ENCODE results near the gene INCENP. TPM values are rescaled to one million over a fixed set of nuclear protein-coding genes. Genes with fewer than 3 reads are reported as not detected.

The INCENP gene
- total RNA-seq, 1 donor from 2014 or later, result 9.8 TPM

DNA sequence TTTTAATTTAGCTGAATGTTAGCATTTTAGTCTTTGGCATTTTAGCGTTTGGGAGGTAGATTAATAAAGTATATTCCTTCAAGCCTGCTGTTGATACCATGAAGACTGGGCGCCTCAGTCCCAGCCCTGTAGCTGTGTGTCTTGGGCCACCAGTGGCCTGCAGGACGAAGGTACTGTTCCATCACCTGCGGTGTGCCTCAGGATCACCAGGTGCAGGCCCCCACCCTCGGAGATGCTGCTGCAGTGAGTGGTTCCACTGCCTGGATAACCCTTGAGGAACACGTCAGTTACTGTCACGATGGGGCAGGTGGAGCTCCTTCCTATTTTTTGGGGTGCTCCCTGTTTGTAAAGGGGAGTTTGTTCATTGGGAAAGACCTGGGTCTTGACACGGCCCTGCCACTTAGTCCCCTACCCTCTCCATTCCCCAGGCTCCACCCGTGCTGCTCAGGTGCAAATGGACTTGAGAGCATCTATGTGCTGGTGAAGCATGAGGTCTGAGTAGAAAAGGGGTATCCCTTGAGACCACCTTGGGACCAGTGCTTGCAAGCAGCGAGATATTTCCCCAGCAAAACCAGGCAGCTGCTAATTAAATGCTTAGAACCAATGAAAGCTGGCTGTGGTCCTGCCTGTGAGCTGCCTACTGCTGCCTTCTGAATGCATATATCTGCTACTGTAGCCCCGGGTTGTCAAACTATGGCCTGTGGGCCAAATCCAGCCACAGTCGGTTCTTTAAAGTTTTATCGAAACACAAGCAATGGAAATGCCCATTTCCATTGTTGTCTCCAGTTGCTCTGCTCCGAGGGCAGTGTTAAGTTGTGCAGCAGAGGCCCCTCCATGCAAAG is 28.7 kb downstream of the INCENP start:
- intact Hi-C loops (cut with micrococcal nuclease), result no loop called here
- DNase-seq, result no peak
- H3K9me3 ChIP-seq (replicated peaks), result no peaks in the 10 kb centered on the region
- peaks cover 51% of the 10 kb centered on the region for H3K36me3 ChIP-seq
- H3K27ac ChIP-seq (replicated peaks), result no peak overlapping the region
- H3K4me3 ChIP-seq, result no peak overlapping the region
- TF ChIP-seq, protein P1, sequence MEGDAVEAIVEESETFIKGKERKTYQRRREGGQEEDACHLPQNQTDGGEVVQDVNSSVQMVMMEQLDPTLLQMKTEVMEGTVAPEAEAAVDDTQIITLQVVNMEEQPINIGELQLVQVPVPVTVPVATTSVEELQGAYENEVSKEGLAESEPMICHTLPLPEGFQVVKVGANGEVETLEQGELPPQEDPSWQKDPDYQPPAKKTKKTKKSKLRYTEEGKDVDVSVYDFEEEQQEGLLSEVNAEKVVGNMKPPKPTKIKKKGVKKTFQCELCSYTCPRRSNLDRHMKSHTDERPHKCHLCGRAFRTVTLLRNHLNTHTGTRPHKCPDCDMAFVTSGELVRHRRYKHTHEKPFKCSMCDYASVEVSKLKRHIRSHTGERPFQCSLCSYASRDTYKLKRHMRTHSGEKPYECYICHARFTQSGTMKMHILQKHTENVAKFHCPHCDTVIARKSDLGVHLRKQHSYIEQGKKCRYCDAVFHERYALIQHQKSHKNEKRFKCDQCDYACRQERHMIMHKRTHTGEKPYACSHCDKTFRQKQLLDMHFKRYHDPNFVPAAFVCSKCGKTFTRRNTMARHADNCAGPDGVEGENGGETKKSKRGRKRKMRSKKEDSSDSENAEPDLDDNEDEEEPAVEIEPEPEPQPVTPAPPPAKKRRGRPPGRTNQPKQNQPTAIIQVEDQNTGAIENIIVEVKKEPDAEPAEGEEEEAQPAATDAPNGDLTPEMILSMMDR (IDR thresholded peaks at IDR 0.05; ENCODE audit: borderline replicate concordance), result no peak
- H3K4me1 ChIP-seq, result peaks cover 21% of the 10 kb centered on the region
- no peaks in the 10 kb centered on the region for H3K27me3 ChIP-seq (ENCODE audit: low read depth)

DNA sequence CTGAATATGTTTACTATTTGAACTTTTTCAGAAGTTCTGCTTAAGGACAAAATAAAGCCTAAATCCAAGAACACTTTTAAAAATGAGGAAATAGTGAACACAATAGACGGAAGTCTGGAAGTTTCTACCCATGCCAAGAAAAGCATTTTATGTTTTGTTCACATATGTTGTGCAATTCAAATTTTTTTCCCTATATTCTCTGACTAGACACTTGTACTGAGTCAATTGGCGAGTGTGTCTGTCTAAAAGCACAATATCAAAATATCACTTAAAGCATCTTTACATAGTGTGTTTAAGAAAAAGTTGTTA is 29.2 kb downstream of the INCENP start:
- Histone ChIP-seq H3K4me1 (peaks cover 25% of the 10 kb centered on the region), H3K27ac (replicated peaks) (no peak overlapping the region), H3K27me3 (ENCODE audit: low read depth) (no peaks in the 10 kb centered on the region), H3K36me3 (peaks cover 46% of the 10 kb centered on the region), H3K4me3 (no peak overlapping the region), H3K9me3 (replicated peaks) (no peaks in the 10 kb centered on the region)
- intact Hi-C loops (cut with micrococcal nuclease), result no loop called here
- no peak for DNase-seq
- TF ChIP-seq, protein P1 (IDR thresholded peaks at IDR 0.05; ENCODE audit: borderline replicate concordance), result no peak

DNA sequence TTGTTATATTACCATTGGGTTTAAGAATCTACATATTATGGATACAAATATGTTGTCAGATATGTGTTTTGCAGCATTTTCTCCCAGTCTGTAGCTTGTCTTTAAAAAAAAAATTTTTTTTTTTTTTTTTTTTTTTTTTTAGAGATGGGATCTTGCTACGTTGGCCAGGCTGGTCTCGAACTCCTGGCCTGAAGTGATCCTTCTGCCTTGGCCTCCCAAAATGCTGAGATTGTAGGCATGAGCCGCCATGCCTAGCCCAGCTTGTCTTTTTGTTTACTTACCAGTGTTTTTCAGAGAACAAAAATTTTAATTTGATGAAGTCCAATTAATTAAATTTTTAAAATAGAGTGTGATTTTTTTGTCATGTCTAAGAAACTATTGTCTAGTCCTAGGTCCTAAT is 29.8 kb downstream of the INCENP start:
- H3K36me3 ChIP-seq, result peaks cover 41% of the 10 kb centered on the region
- intact Hi-C loops (cut with micrococcal nuclease), result no loop called here
- no peaks in the 10 kb centered on the region for H3K9me3 ChIP-seq (replicated peaks)
- peaks cover 25% of the 10 kb centered on the region for H3K4me1 ChIP-seq
- no peak overlapping the region for H3K27ac ChIP-seq (replicated peaks)
- DNase-seq, result no peak
- TF ChIP-seq, protein P1 (IDR thresholded peaks at IDR 0.05; ENCODE audit: borderline replicate concordance), result no peak
- H3K4me3 ChIP-seq, result no peak overlapping the region
- no peaks in the 10 kb centered on the region for H3K27me3 ChIP-seq (ENCODE audit: low read depth)

DNA sequence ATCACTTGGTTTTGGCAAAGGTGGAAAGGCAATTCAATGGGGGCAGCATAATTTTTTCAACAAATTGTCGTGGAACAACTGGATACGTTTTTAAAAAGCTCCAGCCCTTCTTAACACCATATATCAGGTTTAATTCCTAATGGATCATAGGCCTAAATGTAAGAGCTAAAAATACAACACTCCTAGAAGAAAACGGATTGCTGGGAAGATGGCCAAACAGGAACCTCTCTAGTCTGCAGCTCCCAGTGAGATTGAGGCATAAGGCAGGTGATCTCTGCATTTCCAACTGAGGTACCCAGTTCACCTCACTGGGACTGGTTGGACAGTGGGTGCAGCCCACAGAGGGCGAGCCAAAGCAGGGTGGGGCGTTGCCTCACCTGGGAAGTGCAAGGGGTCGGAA is 33.8 kb downstream of the INCENP start:
- Histone ChIP-seq H3K27ac (replicated peaks) (no peak overlapping the region), H3K4me1 (peaks cover 11% of the 10 kb centered on the region), H3K9me3 (replicated peaks) (no peaks in the 10 kb centered on the region), H3K27me3 (ENCODE audit: low read depth) (no peaks in the 10 kb centered on the region), H3K4me3 (no peak overlapping the region), H3K36me3 (peaks cover 4% of the 10 kb centered on the region)
- intact Hi-C loops (cut with micrococcal nuclease), result no loop called here
- DNase-seq, result no peak
- TF ChIP-seq, protein P1 (IDR thresholded peaks at IDR 0.05; ENCODE audit: borderline replicate concordance), result no peak

DNA sequence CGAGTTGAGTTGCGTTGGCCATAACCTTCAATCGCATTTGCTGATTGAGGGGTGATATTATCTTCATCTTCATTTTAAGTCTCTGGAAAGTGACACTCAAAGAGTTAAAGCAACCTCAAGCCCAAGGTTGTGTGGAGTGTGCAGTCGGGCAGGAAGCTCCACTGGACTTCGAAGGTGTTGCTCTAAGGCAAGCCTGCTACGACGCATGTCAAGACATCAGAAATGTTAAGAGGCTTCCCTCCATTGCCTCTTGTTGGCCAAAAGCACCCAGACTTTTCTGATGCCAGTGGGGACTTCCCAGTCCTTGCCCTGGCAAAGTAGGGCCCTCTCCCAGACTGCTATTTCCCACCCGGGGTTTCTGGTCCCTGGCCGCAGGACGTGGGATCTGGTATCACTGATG is 42.6 kb downstream of the INCENP start:
- Histone ChIP-seq H3K4me3 (no peak overlapping the region), H3K27me3 (ENCODE audit: low read depth) (peaks cover 32% of the 10 kb centered on the region), H3K27ac (replicated peaks) (no peak overlapping the region), H3K9me3 (replicated peaks) (no peaks in the 10 kb centered on the region), H3K36me3 (no peaks in the 10 kb centered on the region), H3K4me1 (peaks cover 15% of the 10 kb centered on the region)
- DNase-seq, result no peak
- intact Hi-C loops (cut with micrococcal nuclease), result no loop called here
- TF ChIP-seq, protein P1 (IDR thresholded peaks at IDR 0.05; ENCODE audit: borderline replicate concordance), result no peak

Measured in left ventricle myocardium inferior (tissue), 1 donor.